Stimulated activated CD8-positive, alpha-beta memory T cell treated with anti-CD3 and anti-CD28 coated beads, Interleukin-4, amount 100 ng/mL, for 4 hours (primary cell): ENCODE measurements around the gene ZNF185.

Experiments used
- DNase-seq, 2 donors: peaks; one replicate each; pipeline ENCODE4 v3.0.0-alpha.2; 2020; ENCODE audit warnings: low read depth in 2 of 2, low spot score in 1 of 2

The ZNF185 gene

DNA sequence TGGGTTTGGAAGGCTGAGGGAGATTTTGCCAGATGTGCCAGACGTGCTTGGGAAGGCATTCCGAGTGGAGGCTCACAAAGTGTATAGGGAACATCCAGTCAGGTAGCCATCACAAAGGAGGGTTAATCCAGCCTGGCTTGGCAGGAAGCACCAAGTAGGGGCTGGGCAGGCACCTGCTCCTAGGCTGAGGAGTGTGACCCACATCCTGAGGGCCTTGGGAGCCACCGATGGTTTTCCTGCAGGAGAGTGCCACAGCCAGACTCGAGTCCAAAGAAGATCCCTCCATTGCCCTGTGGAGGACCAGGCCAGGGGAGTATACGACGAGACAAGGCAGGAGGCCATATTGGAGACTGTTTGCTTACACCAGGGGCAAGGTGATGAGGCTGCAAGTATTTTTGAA, 48.8 kb downstream of the ZNF185 start:
- DNase-seq: no peak
